HL-60 (cell line): ENCODE measurements around the gene RAB34.

Experiments
- DNase-seq, 2 experiments: peaks; one replicate each; pipeline ENCODE4 v3.0.0-alpha.2; 2010 to 2020; ENCODE audit warnings: low read depth in 1 of 2, low spot score in 1 of 2
- H3K27ac ChIP-seq: fragments of 250-450 bp; sonication (Bioruptor Pico); replicated peaks from 2 replicates; pipeline ENCODE4 v1.5.1; 2020; ENCODE audit warnings: mild to moderate bottlenecking, moderate library complexity
- H3K27me3 ChIP-seq: fragments of 250-450 bp; sonication (Bioruptor Pico); 2 replicates; pipeline ENCODE4 v1.5.1; 2021; ENCODE audit warnings: mild to moderate bottlenecking, moderate library complexity; ENCODE audit not compliant: insufficient read depth, poor library complexity, severe bottlenecking
- H3K4me3 ChIP-seq: replicated peaks from 2 replicates; pipeline ENCODE4 v1.5.1; 2011; ENCODE audit warnings: mild to moderate bottlenecking, control low read depth, low read length; ENCODE audit not compliant: insufficient read depth
- CTCF ChIP-seq: IDR thresholded peaks from one replicate; pipeline ENCODE4 v1.5.1; 2011; ENCODE audit warnings: low read length, control low read depth, inconsistent platforms; ENCODE audit not compliant: insufficient read depth
- GABPA ChIP-seq: IDR thresholded peaks from 2 replicates; pipeline ENCODE4 v1.6.1; 2012; ENCODE audit warnings: low read depth
- POLR2AphosphoS5 ChIP-seq: IDR thresholded peaks from 2 replicates; pipeline ENCODE4 v1.6.1; 2012; ENCODE audit warnings: low read depth
- REST ChIP-seq: IDR thresholded peaks from 2 replicates; pipeline ENCODE4 v1.6.1; 2012; ENCODE audit warnings: low read depth; ENCODE audit not compliant: insufficient replicate concordance
- SPI1 ChIP-seq: IDR thresholded peaks from 2 replicates; pipeline ENCODE4 v1.6.1; 2012; ENCODE audit warnings: low read depth, mild to moderate bottlenecking, borderline replicate concordance

Gene RAB34

GRCh38 chr17:28705074-28705659 lies 12.5 kb downstream of the RAB34 start:
- Histone ChIP-seq H3K27me3 (no peaks in the 10 kb centered on the region), H3K27ac (no peak overlapping the region), H3K4me3 (no peak overlapping the region)
- no peak for DNase-seq
- TF ChIP-seq GABPA (no peak), CTCF (no peak), POLR2AphosphoS5 (no peak), REST (no peak), SPI1 (no peak)

GRCh38 chr17:28704219-28704858 lies 13.3 kb downstream of the RAB34 start:
- Histone ChIP-seq H3K27ac (no peak overlapping the region), H3K4me3 (no peak overlapping the region), H3K27me3 (no peaks in the 10 kb centered on the region)
- no peak for TF ChIP-seq REST
- no peak for TF ChIP-seq POLR2AphosphoS5
- no peak for TF ChIP-seq GABPA
- no peak for TF ChIP-seq SPI1
- DNase-seq: no peak

GRCh38 chr17:28703552-28704218 lies 14.0 kb downstream of the RAB34 start:
- no peak for DNase-seq
- no peak overlapping the region for H3K4me3 ChIP-seq
- no peaks in the 10 kb centered on the region for H3K27me3 ChIP-seq
- TF ChIP-seq REST (no peak), CTCF (no peak)
- no peak overlapping the region for H3K27ac ChIP-seq
